ENCODE measurements around the gene LTBP1.

GRCh38 chr2:33230842-33231241, 284.1 kb downstream of the LTBP1 start:
- TF ChIP-seq, protein P1, sequence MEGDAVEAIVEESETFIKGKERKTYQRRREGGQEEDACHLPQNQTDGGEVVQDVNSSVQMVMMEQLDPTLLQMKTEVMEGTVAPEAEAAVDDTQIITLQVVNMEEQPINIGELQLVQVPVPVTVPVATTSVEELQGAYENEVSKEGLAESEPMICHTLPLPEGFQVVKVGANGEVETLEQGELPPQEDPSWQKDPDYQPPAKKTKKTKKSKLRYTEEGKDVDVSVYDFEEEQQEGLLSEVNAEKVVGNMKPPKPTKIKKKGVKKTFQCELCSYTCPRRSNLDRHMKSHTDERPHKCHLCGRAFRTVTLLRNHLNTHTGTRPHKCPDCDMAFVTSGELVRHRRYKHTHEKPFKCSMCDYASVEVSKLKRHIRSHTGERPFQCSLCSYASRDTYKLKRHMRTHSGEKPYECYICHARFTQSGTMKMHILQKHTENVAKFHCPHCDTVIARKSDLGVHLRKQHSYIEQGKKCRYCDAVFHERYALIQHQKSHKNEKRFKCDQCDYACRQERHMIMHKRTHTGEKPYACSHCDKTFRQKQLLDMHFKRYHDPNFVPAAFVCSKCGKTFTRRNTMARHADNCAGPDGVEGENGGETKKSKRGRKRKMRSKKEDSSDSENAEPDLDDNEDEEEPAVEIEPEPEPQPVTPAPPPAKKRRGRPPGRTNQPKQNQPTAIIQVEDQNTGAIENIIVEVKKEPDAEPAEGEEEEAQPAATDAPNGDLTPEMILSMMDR (IDR thresholded peaks at IDR 0.05): no peak
- TF ChIP-seq POLR2AphosphoS5 (IDR thresholded peaks at IDR 0.05): no peak

All from transverse colon (tissue), 4 donors.